Activated T-helper 9 cell treated with anti-CD3 and anti-CD28 coated beads, Interleukin-2, amount 50 U/mL, for 16 hours (primary cell): ENCODE measurements around the gene CDK15.

ENCODE experiments used
- DNase-seq: peaks from one replicate; pipeline ENCODE4 v3.0.0-alpha.2; 2020; ENCODE audit warnings: low read depth

CDK15 gene

GRCh38 chr2:201911372-201911771, 105.0 kb downstream of the CDK15 start:
- DNase-seq = no peak

DNA sequence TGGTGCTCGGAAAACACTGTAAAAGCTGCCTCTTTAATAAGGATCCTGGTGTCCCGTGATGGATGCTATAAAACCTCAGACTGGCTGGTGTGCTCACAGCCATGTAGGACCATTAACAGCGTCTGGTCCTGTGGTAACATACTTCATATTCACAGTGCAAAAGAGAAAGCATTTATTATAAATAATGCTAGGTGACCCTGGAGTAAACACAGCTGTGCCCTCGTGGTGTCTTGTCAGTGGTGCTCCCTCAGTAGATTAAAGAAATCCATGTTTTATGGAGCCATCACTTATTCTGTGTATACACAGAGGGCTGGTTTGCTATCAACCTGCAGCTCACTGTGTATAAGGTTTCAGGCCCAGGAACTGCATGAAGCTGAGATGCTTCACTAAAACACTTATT, 106.9 kb downstream of the CDK15 start:
- DNase-seq = no peak

- DNase-seq = no peak
These were observed 109.1 kb downstream of the CDK15 start for GRCh38 chr2:201915446-201915845.

DNA sequence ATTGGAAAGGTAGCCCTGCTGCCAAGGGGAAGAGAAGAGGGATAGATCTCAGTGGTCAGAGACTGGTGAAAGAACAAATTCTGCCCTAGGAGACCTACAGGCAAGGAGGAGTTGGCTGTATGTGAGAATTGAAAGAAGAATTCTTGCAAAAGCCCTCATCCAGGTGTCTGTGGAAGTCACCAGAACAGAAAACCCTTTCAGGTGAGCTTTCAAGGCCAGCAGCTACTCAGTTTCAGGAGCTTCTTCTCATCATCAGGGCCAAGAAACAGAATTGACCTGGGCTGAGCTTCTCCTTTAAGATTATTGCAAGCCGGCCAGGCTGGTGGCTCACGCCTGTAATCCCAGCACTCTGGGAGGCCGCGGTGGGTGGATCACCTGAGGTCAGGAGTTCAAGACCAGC, 110.2 kb downstream of the CDK15 start:
- DNase-seq = no peak

GRCh38 chr2:201918616-201919307, 112.4 kb downstream of the CDK15 start:
- DNase-seq = no peak

GRCh38 chr2:201919308-201919634, 112.9 kb downstream of the CDK15 start:
- DNase-seq = no peak

DNA sequence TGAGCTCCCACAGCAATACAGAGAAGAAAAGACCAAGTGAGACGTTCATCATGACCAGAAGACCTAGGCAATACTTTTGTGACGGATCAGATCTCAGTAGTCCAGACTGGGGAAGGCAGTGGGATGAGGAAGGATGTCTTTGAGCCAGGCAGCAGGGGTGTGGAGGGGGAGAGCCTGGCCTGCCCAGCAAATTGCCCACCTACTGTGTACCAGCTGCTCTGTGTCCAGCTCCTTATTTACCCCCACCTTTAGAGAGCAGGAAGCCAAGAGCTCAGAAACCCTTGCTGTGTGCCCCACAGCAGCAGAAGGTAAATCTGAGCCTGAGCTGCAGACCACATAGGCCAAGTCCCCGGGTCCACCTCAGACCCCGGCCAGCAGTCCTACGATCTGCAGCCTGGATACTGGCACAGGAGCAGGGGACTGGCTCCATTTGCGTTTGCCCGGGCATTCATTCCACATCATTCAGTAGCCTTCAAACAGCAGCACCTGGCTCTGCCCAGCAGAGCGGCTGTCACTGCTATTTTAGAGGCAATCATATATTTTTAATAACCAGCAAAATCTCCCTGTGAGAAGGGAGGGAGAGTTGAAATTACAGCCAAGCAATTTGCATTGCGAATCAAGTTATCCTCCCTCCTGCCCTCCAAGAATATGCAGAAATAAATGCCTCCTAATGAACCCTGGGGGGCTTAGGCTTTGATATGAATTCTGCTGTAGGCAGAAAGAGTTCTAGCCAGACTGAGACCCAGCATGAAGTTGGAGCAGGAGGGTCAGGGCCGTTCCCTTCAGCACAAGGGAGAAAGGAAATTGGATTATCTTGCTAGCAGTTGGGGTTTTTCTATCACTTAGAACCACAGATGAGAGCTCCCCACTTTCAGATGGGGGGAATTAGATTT, 117.3 kb downstream of the CDK15 start:
- no peak for DNase-seq

DNA sequence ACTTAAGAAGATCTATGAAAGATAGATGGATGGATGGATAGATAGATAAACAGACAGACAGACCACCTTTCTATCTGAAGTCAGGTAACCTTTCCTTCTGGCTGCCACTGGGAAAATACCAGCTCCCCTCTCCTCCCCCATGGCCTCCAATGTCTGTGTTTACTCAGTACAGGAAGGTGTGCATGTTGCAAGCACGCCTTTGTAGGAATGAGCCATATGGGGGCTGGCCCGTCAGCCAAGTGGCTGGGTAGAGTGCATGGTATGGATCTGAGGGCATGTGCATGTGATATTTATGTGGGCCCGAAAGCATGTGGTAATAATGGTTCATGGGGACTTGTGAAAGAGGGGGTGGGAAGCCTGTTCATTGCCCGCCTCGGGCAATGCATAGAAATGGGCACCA, 118.1 kb downstream of the CDK15 start:
- no peak for DNase-seq

- DNase-seq = no peak
These were observed 118.7 kb downstream of the CDK15 start for GRCh38 chr2:201925056-201925455.

GRCh38 chr2:201926067-201926466, 119.7 kb downstream of the CDK15 start:
- DNase-seq = no peak

GRCh38 chr2:201928363-201928762, 122.0 kb downstream of the CDK15 start:
- no peak for DNase-seq

DNA sequence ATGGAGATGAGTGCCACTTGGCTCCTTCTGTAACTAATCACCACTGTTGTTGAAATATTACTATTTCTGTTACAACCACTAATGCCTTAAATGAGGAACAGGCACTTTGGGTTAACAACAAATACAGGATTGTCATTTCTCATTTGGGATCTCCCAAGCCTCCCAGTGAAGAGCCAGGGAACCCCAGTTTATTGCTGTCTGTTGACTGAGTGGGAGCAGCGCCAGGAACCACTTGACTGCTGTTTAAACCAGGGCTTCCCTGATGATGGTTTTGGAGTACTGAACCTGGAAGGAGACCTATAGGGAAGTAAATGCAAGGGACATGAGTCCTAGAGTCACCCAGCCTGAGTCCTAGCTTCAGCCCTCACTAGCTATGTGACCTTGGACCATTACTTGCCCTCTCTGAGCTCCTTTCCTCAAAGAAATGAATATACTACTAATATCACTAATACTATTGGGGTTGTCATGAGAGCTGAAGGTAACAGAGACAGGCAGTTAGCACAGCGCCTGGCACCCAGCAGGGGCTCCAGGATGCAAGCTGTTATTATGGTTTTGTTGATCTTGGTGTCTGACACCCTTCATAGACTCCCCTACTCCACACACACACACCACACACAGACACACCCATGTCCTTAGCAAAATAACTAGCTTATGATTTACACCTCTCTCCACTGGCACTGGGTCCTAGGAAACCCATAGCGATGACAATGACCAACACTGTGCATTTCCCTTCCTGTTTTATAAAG, 123.1 kb downstream of the CDK15 start:
- no peak for DNase-seq

- no peak for DNase-seq
These were observed 123.7 kb downstream of the CDK15 start for GRCh38 chr2:201930043-201930442.

GRCh38 chr2:201930831-201931230, 124.5 kb downstream of the CDK15 start:
- no peak for DNase-seq

GRCh38 chr2:201931475-201931874, 125.1 kb downstream of the CDK15 start:
- no peak for DNase-seq

GRCh38 chr2:201931951-201932350, 125.6 kb downstream of the CDK15 start:
- no peak for DNase-seq

DNA sequence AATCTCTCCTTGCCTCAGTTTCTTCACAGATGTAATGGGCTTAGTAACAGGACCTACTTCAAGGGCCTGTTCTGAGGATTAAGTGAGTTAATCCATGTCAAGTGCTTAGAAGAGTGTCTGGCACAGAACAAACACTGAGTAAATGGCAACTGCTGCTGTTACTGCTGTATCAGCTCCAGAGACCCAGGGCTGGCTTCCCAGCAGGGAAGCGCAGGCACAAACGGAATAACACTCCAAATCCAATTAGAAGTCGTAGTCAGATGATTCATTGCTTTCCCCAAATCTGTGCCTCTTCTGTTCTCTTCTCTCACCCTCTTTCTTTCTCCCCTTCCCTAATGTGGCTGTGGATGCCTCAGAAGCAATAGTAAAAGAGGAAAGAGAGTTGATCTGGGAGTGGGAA, 126.2 kb downstream of the CDK15 start:
- no peak for DNase-seq

DNA sequence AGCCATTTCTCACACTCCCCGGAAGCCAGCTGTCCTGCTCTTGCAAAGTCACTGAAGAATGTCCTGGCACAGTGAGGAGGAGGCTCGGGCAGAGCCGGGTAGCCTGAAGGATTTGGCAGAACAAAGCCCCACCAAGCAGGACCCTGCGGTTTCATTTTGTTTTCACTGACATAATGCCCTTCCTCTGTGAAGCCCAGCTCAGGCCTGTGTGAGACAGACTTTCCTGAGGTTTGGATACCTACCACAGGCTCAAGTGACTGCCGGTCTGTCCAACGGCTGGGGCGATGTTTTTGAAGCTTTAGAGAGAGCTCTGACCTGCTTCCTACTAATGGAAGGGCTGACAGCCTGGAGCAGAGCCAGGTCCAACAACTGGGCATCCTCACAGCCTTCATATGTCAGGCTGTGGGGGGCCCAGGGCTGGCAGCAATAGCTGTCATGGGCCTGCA, 127.5 kb downstream of the CDK15 start:
- DNase-seq = no peak

DNA sequence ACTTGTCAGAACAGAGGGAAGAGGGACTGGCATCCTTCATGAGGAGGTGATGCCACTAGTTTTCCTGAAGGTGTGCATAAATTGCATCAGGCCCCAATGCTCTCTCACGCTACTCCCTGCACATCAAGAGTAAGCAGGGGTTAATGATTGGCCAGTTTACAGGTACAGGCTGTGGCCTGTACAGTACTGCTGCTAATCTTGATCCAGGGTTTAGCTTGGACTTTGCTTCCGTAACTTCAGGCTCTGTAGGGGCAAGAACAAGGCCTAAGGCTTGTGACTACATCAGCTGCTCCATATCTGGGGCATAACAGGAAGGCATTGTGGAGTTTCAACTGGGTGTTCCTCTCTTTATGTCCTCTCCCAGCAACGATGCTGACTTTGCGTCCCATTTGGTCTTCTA, 130.5 kb downstream of the CDK15 start:
- DNase-seq = no peak

DNA sequence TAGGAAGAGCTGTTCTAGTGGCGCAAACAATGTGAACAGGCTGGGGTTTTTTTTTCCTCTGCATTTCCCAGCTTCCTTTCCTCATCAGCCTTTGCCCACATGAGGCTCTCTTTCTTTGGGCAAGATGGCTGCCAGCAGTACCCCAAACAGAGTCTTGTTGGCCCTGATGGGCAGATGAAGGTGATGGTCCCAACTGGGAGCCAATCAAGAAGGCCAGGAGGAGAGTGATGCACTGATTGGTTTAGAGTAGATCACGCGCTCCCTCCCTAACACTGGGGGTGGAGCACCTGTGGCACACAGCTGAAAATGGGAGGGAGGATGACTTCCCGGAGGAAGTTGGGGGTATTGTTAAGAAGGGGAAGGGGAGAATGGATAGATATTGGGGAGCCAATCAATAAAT, 131.0 kb downstream of the CDK15 start:
- no peak for DNase-seq

GRCh38 chr2:201938156-201938775, 131.9 kb downstream of the CDK15 start:
- DNase-seq = no peak

DNA sequence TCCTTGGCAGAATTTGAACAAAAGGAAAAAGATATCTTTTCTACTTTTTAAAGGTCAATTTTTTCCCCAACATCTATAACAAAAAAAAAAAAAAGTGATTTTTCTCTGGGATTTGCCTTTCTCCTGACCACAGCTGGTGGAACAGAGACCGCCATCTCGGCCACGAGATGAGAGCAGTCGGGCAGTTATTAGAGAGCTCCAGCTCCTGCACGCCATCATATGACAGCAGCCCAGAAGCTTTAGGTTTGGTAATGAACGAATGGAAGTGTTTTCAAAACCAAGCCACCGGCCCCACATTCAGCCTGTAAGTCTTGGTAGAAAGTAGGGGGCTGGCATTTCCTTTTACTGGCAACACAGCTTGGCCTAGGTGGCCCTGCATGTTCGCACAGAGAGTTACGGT, 132.4 kb downstream of the CDK15 start:
- no peak for DNase-seq
